NCI-H128 (cell line): Measurements from ENCODE around the gene HPCAL1.
A peak's percentile ranks its signal among the peaks of the same experiment; 100 is the strongest.

Experiments used
- DNase-seq: peaks from one replicate; lab custom pipeline; 2025; ENCODE audit not compliant: unreplicated experiment; lab: John Stamatoyannopoulos, UW

HPCAL1 gene

GRCh38 chr2:10369269-10370255 lies 66.9 kb downstream of the HPCAL1 start:
- no peak for DNase-seq

DNA sequence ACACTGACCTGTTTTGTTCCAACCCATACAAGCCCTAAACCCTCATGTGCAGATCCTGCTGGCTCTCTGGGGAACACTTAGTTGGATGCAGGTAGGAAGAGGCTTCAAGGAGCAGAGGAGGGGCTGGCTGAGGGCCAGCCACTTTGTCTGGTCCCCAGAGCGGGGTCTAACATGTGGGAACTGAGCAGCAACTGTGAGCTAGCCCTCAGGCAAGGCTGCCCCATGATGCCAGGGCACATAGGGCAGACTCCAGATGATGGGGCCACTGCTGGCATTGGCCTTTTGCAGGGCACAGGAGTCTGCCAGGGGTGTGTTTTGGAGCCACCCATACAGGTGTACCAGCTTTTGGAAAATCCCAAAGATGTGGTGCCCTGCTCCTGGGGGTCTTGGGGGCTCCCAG lies 67.7 kb downstream of the HPCAL1 start:
- no peak for DNase-seq

DNA sequence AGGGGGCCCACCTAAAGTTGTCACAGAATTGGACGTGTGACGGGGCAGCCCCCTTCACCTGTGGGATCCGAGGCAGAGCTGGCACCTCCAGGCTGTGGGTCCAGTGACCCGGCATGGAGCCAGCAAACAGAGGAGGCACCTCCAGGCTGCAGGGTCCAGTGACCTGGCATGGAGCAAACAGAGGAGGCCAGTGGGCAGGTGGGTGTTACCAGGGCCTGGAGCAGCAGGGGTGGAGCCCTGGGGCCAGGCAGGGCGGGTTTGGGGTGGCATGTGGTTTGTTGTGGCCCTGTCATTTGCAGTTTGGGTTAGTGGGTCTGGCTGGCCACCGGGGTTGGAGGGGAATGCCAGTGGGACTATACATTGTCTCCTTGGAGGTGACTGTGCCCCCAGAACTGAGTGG lies 68.2 kb downstream of the HPCAL1 start:
- DNase-seq: no peak

GRCh38 chr2:10371441-10372196 lies 68.9 kb downstream of the HPCAL1 start:
- DNase-seq: no peak

DNA sequence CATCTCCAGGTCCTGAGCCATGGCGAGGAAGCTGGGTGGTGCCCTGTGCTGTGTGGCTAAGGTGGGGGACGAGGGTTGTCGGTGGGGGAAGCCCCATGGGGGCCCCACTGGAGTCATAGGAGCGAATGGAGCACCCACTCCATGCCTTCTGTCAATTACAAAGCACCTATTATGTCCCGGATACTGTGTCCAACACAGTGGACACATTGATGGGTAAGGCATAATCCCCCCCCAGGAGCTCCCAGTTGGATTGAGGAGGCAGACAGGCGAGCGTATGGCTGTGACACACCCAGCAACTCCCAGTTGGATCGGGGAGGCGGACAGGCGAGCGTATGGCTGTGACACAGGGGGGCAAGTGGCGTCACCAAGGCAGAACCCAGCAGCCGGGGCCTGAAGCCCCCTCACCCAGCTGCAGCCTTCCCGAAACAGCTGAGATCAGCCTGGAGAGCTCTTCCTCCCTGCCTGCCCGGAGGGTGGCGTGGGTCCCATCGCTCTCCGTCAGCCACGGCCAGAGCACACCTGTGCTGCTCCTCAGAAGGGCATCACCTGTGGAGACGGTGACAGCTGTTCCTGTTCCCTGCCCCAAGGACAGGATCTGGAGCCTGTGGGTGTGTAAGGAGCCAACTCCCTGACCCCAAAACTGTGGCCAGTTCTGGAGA lies 69.6 kb downstream of the HPCAL1 start:
- no peak for DNase-seq

GRCh38 chr2:10372862-10373240 lies 70.1 kb downstream of the HPCAL1 start:
- DNase-seq: no peak

GRCh38 chr2:10373931-10374330 lies 71.2 kb downstream of the HPCAL1 start:
- no peak for DNase-seq

DNA sequence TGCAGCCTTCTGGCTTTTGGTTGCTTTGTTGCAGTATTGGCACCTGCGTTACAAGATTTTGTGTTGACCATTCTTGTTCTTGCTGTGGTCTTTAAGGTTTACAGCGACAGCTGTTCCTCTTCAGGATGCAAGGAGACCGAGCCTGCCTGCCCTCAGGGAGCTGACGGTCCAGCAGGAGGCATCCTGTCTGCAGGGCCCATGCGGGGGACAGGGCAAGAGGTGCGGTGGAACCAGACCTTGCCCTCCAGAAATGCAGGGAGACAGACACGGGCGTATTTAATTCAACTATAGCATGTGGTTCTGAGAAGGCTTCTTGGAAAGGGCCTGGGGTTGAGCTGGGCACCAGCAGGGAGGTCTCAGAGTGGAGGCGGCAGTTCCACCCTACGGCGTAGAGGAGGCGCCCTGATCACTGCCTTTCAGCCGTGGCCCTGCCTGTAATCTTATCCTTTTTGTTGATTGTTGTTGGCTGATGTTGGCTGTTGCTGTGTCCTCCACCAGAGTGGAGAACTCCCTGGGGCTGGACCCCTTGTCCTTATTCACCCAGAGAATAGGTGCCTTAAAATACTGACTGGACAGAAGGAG lies 71.7 kb downstream of the HPCAL1 start:
- DNase-seq: no peak

- DNase-seq: peak; percentile 47
Measured at GRCh38 chr2:10375570-10376281, 73.0 kb downstream of the HPCAL1 start.

DNA sequence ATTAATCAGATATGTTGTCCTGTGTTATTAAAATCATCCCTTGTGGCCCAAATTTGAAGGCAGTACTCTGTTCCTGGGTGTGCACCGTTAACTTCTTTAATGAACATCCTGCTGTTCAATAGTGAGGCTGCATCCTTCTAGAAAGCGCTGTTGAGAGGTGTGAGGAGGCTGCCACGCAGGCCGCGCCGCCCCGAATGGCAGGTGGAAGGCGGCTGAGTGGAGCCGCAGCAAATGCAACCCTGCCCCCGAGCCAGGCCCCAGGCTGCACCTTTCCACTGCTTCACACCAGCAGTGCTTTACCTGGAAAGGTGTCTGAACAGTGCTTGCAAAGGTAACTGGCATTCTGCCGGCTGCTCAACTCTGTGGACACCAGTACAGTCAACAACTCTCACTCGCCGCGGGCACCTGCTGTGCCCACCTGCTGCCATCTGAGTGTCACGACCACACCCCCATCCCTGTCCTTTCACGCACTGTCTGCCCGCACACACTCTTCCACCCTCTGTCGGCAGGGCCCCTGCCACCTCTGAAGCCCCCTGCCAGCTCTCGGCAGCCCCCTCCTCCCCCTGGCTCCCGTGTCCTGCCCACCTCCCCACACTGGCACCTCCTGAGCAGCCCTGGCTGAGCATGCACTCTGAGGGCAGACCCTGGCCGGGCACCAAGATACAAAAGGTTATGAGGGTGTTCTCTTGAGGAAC lies 74.5 kb downstream of the HPCAL1 start:
- no peak for DNase-seq

- DNase-seq: no peak
Measured at GRCh38 chr2:10377747-10378085, 75.0 kb downstream of the HPCAL1 start.

- no peak for DNase-seq
Measured at GRCh38 chr2:10378189-10378588, 75.5 kb downstream of the HPCAL1 start.

DNA sequence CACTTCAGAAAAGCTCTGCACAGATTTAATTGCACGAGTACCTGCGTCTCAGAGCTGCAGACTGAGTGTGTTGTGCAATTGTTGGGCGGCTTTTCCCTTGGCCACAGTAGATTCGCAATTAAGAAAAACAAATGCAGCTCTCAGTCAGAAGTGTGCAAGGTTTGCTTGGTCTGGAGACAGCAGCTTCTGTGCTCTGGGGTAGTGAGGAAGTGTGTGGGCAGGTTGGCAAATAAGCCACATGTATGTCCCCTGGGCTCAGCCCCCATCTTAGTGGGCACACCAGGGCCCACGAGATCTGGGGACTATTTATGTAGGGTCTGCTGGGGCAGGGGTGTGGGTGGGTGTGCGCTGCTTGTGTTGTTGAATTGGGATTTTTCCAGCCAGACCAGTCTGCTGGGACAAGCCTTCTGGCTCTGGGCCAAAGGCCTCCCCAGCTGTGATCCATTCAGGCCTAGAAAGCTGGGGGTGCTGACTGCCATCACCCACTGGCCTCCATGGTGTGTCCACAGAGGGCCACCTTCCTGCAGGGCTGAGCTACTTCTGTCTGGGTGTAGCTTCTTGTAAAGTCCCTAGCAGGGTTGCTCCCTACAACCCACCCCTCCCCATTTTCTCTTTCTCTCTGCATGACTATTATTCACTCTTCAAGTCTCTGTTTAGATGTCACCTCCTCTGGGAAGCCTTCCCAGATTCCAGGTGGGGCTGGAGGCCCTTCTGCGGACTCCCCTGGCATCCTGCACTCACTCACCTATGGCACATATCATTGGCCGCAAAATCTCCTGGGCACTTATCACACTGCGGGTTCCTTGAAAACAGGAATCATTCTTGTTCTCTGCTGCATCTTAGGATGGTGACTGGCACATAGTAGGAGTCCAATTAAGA lies 77.6 kb downstream of the HPCAL1 start:
- DNase-seq: no peak

DNA sequence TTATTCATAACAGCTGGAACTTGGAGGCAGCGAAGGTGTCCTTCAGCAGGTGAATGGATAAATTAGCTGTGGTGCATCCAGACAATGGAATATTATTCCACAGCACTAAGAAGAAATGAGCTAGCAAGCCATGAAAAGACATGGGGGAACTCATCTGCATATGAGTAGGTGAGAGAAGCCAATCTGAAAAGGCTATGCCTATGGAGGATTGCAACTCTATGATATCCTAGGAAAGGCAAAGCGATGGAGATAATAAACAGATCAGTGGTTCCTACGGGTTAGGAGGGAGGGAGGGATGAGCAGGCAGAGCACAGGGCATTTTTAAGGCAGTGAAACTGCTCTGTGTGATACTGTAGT lies 79.3 kb downstream of the HPCAL1 start:
- no peak for DNase-seq

DNA sequence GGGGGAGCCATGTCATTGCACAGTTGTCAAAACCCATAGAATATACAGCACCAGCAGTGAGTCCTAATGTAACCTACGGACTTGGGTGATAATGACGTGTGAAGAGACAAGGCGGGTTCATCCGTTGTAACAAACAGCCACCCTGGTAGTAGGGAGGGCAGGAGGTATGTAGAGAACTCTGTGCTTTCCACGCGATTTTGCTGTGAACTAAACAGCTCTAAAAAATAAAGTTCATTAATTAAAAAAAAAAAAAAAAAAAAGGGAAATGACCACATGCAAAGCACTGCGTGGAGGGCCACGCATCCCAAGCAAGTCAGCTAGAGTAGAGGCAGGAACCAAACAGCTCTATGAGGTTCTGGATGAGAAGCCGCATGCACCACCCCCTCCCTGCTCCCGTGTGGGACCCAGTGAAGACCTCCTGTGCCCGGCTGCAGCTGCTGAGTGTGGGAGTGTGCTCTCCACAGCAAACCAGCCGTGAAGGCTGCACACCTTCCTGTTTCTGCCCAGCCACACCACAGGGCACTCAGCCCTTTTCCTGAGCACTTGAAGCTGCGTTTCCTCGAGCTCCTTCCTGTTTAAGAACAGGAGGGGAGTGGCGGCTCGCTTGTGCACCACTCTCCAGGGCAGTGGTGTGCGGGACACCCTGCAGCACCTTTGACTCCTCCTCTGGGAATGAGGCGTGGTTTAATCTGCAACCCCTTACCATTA lies 79.8 kb downstream of the HPCAL1 start:
- DNase-seq: peak; percentile 12

- DNase-seq: no peak
Measured at GRCh38 chr2:10383960-10384734, 81.4 kb downstream of the HPCAL1 start.

GRCh38 chr2:10385501-10385900 lies 82.8 kb downstream of the HPCAL1 start:
- DNase-seq: no peak
